GM18870 (cell line): Measurements from ENCODE around the gene HCK.
"Not testable (repeated sequence)": the region's sequence is repeated elsewhere in the genome, so short reads cannot be mapped to it uniquely, and the experiment has no call there.

ENCODE experiments used
- ATAC-seq: cut with Tn5 transposase; IDR thresholded peaks from one replicate; pipeline ENCODE4 v1.9.1; 2021; ENCODE audit warnings: moderate library complexity; ENCODE audit not compliant: unreplicated experiment

HCK gene

DNA sequence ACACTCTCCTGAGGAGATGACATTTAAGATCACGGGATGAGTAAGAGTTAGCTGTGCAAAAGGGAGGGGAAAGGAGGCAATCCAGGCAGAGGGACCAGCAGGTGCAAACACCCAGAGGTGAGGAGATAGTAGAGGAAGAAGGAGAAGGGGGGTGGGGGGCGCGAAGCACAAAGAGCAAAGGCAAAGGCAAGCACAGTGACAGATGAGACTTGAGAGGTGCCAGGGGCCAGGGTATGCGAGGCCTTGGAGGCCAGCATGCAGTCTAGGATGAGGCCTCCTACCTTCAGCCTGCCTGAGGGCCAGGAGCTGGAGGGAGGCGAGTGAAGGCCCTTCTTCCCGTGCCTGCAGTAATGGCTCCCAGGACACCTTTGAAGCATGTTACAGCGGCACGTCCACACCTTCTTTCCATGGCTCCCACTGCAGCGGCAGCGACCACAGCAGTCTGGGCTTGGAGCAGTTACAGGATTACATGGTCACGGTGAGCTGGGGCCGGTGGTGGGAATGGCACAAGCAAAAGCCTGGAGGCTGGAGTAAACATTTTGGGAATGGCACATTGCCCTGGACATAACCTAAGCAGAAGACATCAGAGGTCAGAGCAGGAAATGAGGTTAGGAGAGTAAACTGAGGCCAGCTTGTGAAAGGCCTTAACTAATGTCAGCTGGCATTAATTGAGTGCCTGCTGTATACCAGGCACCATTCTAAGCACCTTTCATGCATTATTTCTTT lies 23.2 kb upstream of the HCK start:
- no peak for ATAC-seq

DNA sequence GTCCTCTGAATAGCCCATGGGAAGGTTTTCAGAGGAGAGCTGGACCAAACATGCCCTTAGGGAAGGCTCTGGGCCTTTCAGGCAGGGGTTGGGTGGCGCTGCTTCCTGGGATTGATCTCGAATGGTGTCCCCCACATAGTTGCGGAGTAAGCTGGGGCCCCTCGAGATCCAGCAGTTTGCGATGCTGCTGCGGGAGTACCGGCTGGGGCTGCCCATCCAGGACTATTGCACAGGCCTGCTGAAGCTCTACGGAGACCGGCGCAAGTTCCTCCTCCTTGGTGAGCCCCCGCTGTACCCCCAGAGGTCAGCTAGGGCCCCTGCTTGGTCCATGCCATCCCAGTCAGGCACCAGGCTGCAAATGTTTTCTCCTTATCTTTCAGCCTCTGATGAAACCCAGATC lies 22.5 kb upstream of the HCK start:
- ATAC-seq: no peak

DNA sequence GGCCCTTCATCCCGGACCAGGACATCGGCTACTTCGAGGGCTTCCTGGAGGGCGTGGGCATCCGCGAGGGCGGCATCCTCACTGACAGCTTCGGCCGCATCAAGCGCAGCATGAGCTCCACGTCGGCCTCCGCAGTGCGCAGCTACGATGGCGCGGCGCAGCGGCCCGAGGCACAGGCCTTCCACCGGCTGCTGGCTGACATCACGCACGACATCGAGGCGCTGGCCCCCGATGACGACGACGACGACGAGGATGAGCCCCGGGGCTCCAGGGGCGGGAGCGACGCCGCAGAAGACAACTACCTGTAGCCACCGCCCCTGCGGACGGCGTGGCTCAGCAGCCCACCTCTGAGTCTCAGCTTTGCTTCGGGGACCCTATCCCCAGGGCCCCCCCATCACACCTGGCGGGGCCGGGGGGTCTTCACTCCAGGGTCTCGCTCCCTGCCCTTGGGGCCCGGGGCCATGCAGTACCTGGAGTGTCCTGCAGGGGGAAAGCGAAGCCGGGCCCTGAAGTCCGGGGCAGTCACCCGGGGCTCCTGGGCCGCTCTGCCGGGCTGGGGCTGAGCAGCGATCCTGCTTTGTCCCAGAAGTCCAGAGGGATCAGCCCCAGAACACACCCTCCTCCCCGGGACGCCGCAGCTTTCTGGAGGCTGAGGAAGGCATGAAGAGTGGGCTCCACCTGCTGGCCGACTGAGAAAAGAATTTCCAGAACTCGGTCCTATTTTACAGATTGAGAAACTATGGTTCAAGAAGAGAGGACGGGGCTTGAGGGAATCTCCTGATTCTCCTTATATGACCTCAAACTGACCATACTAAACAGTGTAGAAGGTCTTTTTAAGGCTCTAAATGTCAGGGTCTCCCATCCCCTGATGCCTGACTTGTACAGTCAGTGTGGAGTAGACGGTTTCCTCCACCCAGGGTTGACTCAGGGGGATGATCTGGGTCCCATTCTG lies 20.8 kb upstream of the HCK start:
- no peak for ATAC-seq

DNA sequence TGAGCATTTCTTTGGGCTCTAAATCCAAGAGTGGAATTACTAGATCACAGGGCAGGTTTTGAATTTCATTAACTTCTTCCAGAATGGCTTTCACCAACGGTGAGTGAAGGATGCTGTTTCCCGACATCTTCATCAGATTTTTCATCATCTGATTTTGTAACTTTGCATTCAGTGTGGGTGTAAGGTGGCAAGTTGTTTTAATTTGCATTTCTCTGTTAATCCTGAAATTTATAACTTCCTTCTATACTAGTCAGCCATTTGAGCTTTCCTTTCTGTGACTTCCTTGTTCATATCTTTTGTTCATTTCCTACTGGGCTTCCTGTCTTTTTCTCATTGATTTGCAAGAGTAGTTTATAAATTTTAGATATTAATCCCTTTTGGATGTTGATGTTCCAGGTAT lies 18.7 kb upstream of the HCK start:
- ATAC-seq: no peak

DNA sequence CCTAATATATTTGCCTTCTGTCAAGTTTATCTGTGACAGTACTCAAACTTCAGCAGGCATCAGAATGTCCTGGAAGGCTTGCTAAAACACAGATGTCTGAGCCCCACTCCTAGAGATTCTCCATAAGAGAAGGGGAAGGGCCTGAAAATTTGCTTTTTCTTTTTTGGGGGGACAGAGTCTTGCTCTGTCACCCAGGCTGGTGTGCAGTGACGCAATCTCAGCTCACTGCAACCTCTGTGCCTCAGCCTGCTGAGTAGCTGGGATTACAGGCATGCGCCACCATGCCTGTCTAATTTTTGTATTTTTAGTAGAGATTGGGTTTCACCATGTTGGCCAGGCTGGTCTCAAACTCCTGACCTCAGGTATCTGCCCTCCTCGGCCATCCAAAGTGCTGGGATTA lies 18.3 kb upstream of the HCK start:
- not testable (repeated sequence) for ATAC-seq

DNA sequence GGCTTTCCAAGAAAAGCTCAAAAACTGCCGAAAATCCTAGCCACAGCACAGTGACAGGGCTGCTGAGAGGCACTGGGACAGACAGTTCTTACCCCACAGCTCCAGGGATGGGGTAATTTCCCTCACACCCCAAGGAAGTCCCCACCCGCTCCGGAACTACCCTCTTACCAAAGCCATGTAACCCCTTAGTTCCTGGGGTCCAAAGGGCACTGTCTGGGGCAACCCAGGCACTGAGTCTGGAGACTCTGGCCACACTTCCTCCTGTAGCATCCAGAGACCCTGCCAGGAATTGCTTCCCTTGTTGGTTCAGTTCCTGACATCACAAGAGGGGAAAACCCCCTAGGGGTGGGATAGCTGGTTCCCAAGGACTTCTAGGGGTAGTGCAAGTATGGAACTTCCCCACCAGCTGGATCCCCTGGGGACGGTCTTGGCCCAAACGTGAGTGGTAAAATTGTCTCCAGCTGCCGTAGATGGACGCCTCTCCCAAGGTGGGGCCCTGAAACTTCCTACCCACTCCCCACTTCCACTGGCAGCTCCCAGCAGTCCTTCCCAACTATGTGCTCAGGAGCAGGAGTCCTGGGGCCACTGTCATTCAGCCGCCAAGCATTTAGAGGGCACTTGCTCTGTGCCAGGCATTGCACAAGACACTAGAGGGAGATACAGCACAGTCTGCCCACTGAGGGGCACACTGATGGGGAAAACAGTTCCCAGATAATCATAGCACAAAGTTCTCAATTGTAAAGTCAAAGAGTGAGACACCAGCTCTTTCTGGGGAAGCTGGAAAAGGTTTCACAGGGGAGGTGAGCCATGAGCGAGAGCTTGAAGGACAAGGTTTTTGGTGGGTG lies 17.2 kb upstream of the HCK start:
- ATAC-seq: no peak

DNA sequence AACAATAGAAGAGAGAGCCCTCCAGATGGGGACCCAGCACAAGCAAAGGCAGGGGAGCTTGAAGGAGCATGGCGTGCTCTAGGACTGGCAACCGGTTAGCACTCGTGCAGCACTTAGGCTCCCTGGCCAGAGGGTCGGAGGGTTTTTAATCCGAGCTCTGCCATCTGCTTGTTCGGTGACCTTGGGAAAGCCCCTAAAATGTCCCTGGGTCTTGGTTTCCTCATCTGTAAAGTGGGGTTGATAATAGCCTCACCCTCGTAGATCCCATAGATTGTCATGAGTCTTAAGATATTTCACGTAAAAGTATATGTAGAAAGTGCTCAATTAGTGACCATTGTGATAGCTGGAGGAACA lies 16.6 kb upstream of the HCK start:
- ATAC-seq: no peak

DNA sequence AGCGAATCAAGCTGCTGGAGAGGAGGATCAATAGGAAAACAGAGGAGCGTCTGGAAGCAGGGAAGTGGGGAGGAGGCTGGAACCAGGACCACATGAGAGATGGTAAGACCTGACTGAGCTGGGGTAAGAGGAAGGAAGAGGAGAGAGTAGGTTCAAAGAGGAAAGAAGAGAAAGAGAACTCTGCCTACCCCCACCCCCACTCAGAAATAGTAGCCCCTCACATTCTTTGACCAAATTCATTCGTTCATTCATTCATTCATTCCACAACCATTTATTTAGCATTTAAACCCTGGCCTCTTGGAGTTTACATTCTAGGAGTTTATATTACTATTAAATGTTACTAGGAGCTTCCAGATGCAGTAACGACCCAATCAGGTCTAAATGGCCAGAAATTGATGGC lies 15.8 kb upstream of the HCK start:
- no peak for ATAC-seq

DNA sequence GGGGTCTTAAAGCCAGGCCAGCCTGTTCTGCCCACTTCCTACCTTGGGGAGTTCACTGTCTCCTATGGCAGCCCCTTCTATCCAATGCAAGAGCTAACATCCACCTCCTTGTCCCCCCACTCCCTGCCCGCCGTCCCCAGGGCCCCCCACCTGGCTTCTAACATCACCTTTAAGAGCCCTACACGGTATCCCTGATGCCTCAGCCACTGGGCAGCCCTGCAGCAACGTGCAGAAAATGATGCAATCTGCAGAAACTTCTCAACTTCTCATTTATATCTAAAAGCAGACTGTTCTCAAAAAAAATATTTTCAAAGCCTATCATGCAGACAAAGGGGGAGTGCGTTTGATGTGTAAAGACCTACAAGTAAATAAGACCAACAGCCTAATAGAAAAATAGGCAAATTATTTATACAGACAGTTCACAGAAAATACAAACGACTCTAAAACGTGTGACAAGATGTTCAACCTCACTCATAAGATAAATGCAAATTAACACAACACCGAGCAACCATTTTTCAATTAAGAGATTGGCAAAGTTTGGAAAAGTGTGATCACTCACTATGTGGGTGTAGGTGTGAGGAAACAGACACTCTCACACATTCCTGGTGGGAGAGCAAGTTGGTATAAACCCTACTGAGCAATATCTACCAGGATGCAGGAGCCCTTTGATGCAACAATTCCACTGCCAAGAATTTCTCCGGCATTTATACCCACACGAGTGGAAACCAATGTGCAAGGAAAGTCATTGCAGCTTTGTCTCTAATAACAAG lies 15.1 kb upstream of the HCK start:
- ATAC-seq: no peak

DNA sequence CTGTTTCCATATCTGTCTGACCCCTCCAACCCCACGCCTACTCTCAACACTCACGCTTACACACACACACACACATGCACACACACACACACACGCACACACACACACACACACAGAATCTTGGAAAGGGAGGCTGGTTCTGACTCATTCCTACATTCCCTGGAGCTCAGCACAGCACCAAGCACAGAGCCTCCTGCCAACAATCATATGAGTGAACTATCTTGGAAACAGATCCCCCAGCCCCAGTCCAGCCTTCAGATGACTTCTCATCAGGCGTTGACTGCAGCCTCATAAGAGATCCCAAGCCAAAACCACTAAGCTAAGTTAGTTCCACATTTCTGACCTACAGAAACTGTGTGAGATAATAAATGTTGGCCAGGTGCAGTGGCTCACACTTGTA lies 14.1 kb upstream of the HCK start:
- no peak for ATAC-seq

DNA sequence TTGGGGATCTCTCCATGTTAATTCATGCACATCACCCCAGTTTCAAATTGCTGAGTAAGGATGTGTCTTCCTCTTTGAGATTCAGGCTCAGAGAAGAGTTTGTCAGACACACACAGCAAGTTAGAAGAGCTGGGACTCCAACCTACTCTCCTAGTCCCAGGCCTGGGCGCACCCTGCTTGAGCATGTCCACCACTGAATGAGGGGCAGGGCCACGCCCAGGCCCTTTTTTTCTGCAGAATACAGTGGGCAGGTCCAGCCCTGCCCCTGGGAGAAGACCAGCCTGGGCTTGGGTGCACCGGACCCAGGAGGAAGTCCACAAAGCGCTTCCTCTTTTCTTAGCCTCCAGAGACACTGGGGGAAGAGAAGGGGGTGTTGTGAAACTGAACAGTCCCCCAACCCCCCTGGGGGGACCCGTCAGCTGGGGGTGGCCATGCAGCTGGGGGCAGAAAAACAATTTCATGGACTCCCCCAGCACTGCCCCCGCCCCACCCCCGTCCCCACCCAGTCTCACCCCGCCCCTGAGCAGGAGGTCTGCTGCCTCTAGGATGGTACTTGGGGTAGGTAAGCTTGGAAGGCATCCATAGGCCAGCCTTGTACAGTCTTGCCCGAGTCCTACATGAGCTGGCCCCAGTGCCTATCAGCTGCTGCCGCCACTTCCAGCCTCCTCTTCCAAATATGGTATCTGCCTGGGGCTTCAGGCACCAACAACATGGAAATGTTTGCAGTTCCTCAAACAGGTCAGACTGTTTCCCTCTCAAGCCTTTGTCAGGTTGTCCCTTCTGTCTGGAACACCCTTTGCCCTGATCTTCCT lies 11.7 kb upstream of the HCK start:
- no peak for ATAC-seq

DNA sequence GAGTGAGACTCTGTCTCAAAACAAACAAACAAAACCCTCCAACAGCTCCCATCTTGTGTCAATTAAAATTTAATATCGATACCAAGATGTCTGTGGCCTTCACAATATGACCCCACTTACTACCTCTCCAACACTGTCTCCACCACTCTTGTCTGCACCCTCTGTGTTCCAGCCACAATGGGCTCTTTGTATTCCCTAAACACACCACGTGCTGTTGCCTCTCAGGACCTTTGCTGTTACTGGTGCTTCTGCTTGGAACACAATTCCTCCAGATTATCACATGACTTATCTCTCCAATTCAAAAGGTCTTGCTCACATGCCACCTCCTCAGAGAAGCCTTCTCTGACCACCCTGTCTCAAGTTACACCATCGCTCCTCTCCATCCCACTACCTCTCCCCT lies 6.0 kb upstream of the HCK start:
- ATAC-seq: no peak

DNA sequence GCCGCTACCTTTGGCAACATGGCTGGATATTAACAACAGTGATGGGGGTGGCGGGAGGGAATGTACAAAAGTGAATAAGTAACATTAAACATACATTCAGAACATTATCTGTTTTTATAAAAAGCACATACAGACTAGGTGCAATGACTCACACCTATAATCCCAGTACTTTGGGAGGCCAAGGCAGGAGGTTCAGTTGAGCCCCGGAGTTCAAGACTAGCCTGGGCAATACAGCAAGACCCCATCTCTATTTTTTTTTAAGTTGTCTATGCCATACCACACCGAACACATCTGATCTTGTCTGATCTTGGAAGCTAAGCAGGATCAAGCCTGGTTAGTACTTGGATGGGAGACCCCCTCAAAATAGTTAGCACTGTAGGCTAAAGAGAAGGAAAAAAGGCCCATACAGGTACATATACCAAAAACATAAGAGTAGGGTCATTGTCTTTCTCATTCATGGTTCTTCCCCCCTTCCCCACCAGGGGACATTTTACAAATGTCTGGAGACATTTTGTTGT lies 1.7 kb upstream of the HCK start:
- ATAC-seq: no peak

DNA sequence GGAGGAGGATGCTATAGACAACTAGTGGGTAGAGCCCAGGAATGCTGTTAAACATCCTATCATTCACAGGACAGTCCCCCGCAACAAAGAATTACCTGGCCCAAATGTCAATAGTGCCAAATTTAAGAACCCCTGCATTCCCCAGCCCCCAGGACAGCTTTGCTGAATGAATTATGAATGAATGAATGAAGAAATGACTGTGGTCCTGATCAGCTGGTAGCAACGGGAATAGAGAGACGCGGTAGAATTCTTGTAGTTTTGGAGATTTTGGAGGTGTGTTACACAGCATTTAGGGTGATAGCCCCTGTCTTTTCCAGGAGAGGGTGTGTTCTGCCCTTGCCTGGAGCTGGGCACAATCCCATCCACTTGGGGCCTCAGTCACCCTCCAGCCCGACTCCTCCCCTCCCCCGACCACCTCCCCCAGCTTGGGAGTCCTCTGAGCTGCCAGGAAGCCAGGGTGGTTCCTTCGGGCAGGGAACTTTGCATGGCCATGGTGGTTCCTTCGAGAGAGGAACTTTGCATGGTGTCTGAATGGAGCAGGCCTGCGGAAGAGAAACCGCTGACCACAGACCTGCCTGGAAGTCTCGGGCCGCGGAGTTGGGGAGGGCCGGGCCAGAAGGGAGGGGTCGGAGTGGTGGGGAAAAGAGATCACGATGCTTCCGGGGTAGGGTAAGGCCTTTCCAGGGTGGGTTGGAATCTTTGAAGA lies 1.0 kb upstream of the HCK start:
- no peak for ATAC-seq

DNA sequence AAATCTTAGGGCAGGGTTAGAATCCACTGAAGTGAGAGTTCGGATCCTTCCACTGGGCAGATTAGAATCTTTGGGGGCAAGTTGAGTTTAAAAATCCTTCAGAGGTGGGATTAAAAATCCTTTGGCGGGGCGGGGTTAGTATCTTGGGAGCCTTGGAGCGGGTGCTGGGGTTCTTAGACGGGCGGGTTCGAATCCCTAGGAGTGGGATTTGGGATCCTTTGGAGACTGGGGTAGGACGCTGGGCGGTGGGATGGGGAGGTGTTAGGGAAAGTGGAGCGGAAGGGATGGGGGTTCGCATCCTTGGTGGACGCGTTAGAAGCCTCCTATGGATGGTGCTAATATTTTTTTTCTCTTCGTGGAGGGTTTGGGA lies 337 bp upstream of the HCK start:
- no peak for ATAC-seq

DNA sequence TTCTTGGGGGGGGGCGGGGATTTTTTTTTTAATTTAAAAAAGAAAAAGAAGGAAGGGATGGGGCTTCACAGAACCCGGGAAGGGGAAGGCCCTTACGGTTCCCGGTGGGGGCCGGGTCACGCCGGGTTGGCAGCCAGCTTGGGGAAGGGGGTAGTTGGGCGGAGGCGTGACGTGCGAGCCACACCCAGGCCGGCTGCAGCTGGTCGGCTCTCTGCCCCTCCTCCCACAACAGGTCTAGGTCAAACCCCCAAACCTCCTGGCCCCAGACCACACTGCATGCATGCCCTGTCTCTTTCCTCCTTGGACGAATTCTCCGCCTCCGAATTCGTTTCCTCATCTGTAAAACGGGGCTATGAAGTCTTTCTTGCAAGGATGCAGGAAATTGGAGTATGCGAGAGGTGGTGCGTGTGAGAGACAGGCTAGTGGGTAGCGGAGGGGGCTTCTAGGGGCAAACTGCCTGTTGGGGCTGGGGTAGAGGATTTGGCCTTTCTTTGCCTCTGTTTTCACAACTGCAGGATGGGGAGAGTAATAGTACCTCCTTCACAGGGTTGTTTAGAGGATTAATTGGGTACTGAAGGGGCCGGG lies 828 bp downstream of the HCK start:
- no peak for ATAC-seq

DNA sequence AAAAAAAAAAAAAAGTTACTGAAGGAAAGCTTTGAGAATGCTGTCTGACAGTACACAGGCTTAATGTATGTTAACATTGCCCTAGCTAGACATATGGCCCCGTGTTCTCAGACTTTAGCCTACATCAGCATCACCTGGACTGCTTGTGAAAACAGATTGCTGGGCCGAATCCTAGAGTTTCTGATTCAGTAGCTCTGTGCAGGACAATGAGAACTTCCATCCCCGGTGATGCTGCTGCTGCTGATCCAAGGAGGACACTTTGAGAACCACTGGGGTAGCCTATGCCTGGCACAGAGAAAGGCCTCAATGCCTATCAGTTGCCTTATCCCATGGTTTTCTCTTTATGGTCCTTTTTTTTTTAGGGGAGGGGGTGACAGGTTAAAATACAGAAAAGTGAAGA lies 1.6 kb downstream of the HCK start:
- no peak for ATAC-seq

DNA sequence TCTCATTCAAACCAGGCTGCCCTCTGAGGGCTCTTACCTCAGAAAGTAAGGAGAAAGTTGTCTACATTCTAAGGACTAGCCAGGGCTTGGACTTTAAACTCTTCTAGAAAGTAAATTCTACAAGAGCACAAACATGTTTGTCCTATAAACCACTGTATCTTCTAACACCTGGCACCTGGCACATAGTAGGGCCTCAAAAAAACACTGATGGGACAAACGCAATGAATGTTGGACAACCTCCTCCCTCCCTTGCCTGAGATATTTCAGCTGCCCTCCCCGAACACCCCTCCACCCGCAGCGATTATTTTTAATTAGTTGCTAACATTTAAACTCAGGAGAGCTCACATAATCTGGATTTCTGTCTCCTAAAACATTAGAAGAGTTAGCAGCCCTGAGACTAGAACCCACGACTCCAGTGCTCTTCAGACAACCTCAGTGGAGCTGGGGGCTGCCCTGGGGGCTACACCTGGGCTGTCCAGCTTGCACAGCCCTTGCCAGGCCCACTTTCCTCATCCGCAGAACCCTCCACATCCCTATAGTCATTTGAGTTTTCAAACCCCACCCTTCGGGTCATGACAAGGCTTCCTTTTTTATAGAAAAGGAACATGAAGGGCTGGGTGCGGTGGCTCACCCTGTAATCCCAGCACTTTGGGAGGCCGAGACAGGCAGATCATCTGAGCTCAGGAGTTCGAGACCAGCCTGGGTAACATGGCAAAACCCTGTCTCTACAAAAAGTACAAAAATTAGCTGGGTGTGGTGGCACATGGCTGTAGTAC lies 4.9 kb downstream of the HCK start:
- no peak for ATAC-seq
